ENCODE results near the gene CPLX1. TPM values are rescaled to one million over a fixed set of nuclear protein-coding genes. Genes with fewer than 3 reads are reported as not detected.

CPLX1 gene
- total RNA-seq, 1 experiment from 2014 or later: 3.1 TPM

DNA sequence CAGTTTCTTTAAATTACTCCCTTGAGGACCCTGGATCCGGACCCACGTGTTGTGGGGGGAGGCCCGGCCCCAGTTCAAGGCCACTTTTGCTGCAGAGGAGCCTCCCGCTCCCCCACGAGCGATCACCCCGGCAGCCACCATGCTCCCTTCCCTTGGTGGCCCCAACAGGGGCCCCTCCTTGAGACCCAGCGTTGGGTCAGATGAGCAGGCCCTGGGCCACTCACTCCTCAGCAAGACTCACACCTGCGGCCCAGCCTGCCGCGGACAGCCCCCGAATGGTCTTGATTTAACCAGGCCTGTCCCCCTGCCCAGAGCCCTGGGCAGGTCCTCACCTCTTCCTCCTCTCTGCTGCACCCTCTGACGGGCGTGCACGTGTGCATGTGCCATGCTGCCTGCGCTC is 4.3 kb downstream of the CPLX1 start:
- no peaks in the 10 kb centered on the region for H3K36me3 ChIP-seq (ENCODE audit: insufficient read depth, low read length)
- H3K9ac ChIP-seq (ENCODE audit: low read length): no peak overlapping the region
- DNase-seq: no peak
- H3K9me2 ChIP-seq (replicated peaks; ENCODE audit: insufficient read depth, low read length): no peaks in the 10 kb centered on the region
- H3K4me1 ChIP-seq (ENCODE audit: low read length): no peaks in the 10 kb centered on the region
- no peak overlapping the region for H2AFZ ChIP-seq (ENCODE audit: low read length)
- no peak overlapping the region for H3K4me3 ChIP-seq (ENCODE audit: low read length)
- no peak overlapping the region for H3K4me2 ChIP-seq (ENCODE audit: low read depth, low read length, poor library complexity, severe bottlenecking)
- H3K9me3 ChIP-seq (ENCODE audit: low read length): no peaks in the 10 kb centered on the region
- no peaks in the 10 kb centered on the region for H3K27me3 ChIP-seq (ENCODE audit: low read length)
- H4K20me1 ChIP-seq (ENCODE audit: insufficient read depth, low read depth, low read length): no peaks in the 10 kb centered on the region
- no peak overlapping the region for H3K27ac ChIP-seq (ENCODE audit: low read length)
- H3K79me2 ChIP-seq (ENCODE audit: low read length): no peaks in the 10 kb centered on the region

GRCh38 chr4:821181-821591 is 4.7 kb downstream of the CPLX1 start:
- H3K9ac ChIP-seq (ENCODE audit: low read length): no peak overlapping the region
- no peak for DNase-seq
- H3K79me2 ChIP-seq (ENCODE audit: low read length): no peaks in the 10 kb centered on the region
- no peak overlapping the region for H3K27ac ChIP-seq (ENCODE audit: low read length)
- no peaks in the 10 kb centered on the region for H3K9me2 ChIP-seq (replicated peaks; ENCODE audit: insufficient read depth, low read length)
- H3K4me2 ChIP-seq (ENCODE audit: low read depth, low read length, poor library complexity, severe bottlenecking): no peak overlapping the region
- H3K4me1 ChIP-seq (ENCODE audit: low read length): no peaks in the 10 kb centered on the region
- no peak overlapping the region for H3K4me3 ChIP-seq (ENCODE audit: low read length)
- H4K20me1 ChIP-seq (ENCODE audit: insufficient read depth, low read depth, low read length): no peaks in the 10 kb centered on the region
- no peaks in the 10 kb centered on the region for H3K27me3 ChIP-seq (ENCODE audit: low read length)
- H3K9me3 ChIP-seq (ENCODE audit: low read length): no peaks in the 10 kb centered on the region
- no peaks in the 10 kb centered on the region for H3K36me3 ChIP-seq (ENCODE audit: insufficient read depth, low read length)
- no peak overlapping the region for H2AFZ ChIP-seq (ENCODE audit: low read length)

GRCh38 chr4:820230-821172 is 5.4 kb downstream of the CPLX1 start:
- no peaks in the 10 kb centered on the region for H4K20me1 ChIP-seq (ENCODE audit: insufficient read depth, low read depth, low read length)
- no peak for DNase-seq
- H3K4me1 ChIP-seq (ENCODE audit: low read length): peaks cover 4% of the 10 kb centered on the region
- no peak overlapping the region for H3K27ac ChIP-seq (ENCODE audit: low read length)
- no peaks in the 10 kb centered on the region for H3K79me2 ChIP-seq (ENCODE audit: low read length)
- H3K4me3 ChIP-seq (ENCODE audit: low read length): no peak overlapping the region
- no peaks in the 10 kb centered on the region for H3K9me3 ChIP-seq (ENCODE audit: low read length)
- H2AFZ ChIP-seq (ENCODE audit: low read length): no peak overlapping the region
- no peak overlapping the region for H3K4me2 ChIP-seq (ENCODE audit: low read depth, low read length, poor library complexity, severe bottlenecking)
- H3K9me2 ChIP-seq (replicated peaks; ENCODE audit: insufficient read depth, low read length): no peaks in the 10 kb centered on the region
- H3K9ac ChIP-seq (ENCODE audit: low read length): no peak overlapping the region
- no peaks in the 10 kb centered on the region for H3K27me3 ChIP-seq (ENCODE audit: low read length)
- no peaks in the 10 kb centered on the region for H3K36me3 ChIP-seq (ENCODE audit: insufficient read depth, low read length)

DNA sequence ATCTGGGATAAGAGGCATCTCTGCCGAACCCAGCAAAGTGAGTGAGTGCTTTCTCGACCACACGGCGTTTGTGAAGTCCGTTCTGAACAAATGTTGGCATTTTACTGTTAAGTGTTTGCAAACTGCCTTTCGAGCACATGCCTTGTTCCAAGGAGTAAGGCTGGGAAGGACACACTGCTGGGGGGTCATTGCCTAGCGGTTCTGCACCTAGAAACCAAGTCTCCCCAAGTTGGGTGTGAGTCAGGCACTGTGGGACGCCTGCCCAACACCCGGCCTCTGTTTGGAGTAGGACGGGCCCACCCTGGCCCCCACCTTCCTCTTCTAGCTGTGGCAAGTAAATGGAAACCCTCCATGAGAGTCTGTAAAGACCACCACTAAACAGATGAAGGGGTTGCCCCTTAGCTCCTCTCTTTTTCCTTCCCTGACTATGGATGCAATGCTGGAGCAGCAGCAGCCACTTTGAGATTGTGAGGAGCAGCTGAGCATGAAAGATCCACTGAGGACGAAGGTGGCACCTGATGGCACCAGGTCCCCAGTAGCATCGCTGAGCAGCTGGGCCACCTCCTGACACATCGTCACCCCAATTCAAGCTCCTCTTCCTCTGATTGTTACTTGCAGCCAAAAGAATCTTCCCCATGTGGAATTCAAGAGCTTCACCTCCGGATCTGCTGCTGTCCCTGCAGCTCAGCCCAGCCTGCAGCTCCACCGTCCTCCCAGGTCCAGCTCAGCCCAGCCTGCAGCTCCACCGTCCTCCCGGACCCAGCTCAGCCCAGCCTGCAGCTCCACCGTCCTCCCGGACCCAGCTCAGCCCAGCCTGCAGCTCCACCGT is 6.3 kb downstream of the CPLX1 start:
- Histone ChIP-seq H3K4me2 (ENCODE audit: low read depth, low read length, poor library complexity, severe bottlenecking) (no peak overlapping the region), H3K4me1 (ENCODE audit: low read length) (peaks cover 6% of the 10 kb centered on the region), H3K36me3 (ENCODE audit: insufficient read depth, low read length) (no peaks in the 10 kb centered on the region), H3K9me3 (ENCODE audit: low read length) (no peaks in the 10 kb centered on the region), H3K27me3 (ENCODE audit: low read length) (no peaks in the 10 kb centered on the region), H3K27ac (ENCODE audit: low read length) (no peak overlapping the region), H3K9ac (ENCODE audit: low read length) (no peak overlapping the region), H3K79me2 (ENCODE audit: low read length) (no peaks in the 10 kb centered on the region), H3K9me2 (replicated peaks; ENCODE audit: insufficient read depth, low read length) (no peaks in the 10 kb centered on the region), H2AFZ (ENCODE audit: low read length) (no peak overlapping the region), H4K20me1 (ENCODE audit: insufficient read depth, low read depth, low read length) (no peaks in the 10 kb centered on the region), H3K4me3 (ENCODE audit: low read length) (no peak overlapping the region)
- no peak for DNase-seq

DNA sequence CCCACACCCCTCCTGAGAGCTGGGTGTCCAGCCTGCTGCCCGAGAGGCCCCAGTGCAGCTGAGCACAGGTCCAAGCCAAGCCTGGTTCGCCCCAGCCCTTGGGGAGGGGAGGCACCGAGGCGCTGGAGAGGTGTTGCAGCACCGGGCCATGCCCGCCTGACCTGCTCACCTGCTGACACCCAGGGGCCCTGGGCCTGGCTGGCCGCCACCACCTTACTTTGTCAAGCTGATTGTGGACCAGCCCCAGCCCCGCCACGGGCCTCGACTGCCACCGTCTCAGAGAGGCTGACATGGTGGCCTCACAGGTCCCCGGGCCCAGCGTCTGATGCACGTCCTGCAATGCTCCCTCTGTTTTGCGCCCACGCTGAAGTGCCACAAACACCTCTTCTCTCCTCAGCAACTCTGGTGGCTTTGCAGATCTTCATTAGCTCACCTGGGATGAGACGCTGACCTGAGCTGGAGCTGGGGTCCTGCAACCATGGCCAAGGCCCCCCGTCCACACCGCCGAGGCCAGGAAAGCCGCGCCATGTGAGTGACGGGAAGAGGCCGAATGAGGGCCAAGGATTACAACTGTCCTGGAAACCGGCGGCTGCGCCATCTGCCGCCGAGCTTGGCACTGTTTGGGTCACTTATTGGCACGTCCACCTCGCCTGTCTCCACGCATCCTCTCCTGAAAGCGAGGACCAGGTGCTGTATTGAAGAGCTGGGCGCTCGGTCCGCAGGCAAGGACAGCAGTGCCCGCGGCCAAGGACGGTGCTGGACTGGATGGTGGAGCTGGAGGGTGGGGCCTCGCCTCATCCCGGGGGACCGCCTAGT is 7.6 kb downstream of the CPLX1 start:
- Histone ChIP-seq H3K36me3 (ENCODE audit: insufficient read depth, low read length) (no peaks in the 10 kb centered on the region), H3K9me3 (ENCODE audit: low read length) (no peaks in the 10 kb centered on the region)

GRCh38 chr4:815464-816146 is 10.3 kb downstream of the CPLX1 start:
- no peak overlapping the region for H3K9ac ChIP-seq (ENCODE audit: low read length)
- H3K9me3 ChIP-seq (ENCODE audit: low read length): no peaks in the 10 kb centered on the region
- no peaks in the 10 kb centered on the region for H3K9me2 ChIP-seq (replicated peaks; ENCODE audit: insufficient read depth, low read length)
- H3K79me2 ChIP-seq (ENCODE audit: low read length): no peaks in the 10 kb centered on the region
- DNase-seq: no peak
- H2AFZ ChIP-seq (ENCODE audit: low read length): 0 out of 2 replicates have a peak overlapping the region, but pooled peaks have one; percentile 50
- no peak overlapping the region for H3K27ac ChIP-seq (ENCODE audit: low read length)
- H3K36me3 ChIP-seq (ENCODE audit: insufficient read depth, low read length): no peaks in the 10 kb centered on the region
- H3K4me2 ChIP-seq (ENCODE audit: low read depth, low read length, poor library complexity, severe bottlenecking): no peak overlapping the region
- H3K27me3 ChIP-seq (ENCODE audit: low read length): no peaks in the 10 kb centered on the region
- H3K4me1 ChIP-seq (ENCODE audit: low read length): peaks cover 6% of the 10 kb centered on the region
- no peak overlapping the region for H3K4me3 ChIP-seq (ENCODE audit: low read length)
- no peaks in the 10 kb centered on the region for H4K20me1 ChIP-seq (ENCODE audit: insufficient read depth, low read depth, low read length)

More for the DNA sequence above, 7.6 kb downstream of the CPLX1 start:
- Histone ChIP-seq H3K4me3 (ENCODE audit: low read length) (no peak overlapping the region), H3K4me1 (ENCODE audit: low read length) (peaks cover 6% of the 10 kb centered on the region), H4K20me1 (ENCODE audit: insufficient read depth, low read depth, low read length) (no peaks in the 10 kb centered on the region), H3K27me3 (ENCODE audit: low read length) (no peaks in the 10 kb centered on the region), H2AFZ (ENCODE audit: low read length) (no peak overlapping the region), H3K9me2 (replicated peaks; ENCODE audit: insufficient read depth, low read length) (no peaks in the 10 kb centered on the region), H3K79me2 (ENCODE audit: low read length) (no peaks in the 10 kb centered on the region), H3K27ac (ENCODE audit: low read length) (no peak overlapping the region), H3K9ac (ENCODE audit: low read length) (no peak overlapping the region), H3K4me2 (ENCODE audit: low read depth, low read length, poor library complexity, severe bottlenecking) (no peak overlapping the region)
- no peak for DNase-seq

DNA sequence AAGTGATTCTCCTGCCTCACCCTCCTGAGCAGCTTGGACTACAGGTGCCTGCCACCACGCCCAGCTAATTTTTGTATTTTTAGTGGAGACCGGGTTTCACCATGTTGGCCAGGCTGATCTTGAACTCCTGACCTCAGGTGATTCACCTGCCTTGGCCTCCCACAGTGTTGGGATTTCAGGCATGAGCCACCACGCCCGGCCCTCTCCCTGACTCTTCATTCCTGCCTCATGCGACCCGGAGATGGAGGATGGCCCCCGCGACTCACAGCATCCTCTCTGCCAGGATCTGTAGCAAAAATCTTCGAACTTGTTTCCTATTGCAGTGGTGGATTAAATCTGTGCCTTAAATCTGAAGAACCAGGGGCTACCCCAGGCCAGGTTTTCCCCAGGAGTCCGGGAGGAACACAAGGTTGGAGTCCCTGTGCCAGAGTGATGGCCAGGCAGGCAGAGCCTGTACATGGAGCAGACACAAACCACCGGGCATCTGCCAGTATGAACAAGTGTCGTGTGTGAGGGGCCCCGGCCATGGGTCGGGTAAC is 11.5 kb downstream of the CPLX1 start:
- Histone ChIP-seq H3K9me2 (replicated peaks; ENCODE audit: insufficient read depth, low read length) (no peaks in the 10 kb centered on the region), H3K4me2 (ENCODE audit: low read depth, low read length, poor library complexity, severe bottlenecking) (no peak overlapping the region), H4K20me1 (ENCODE audit: insufficient read depth, low read depth, low read length) (no peaks in the 10 kb centered on the region), H3K27ac (ENCODE audit: low read length) (no peak overlapping the region), H3K27me3 (ENCODE audit: low read length) (no peaks in the 10 kb centered on the region), H3K9me3 (ENCODE audit: low read length) (no peaks in the 10 kb centered on the region), H3K79me2 (ENCODE audit: low read length) (no peaks in the 10 kb centered on the region), H3K9ac (ENCODE audit: low read length) (no peak overlapping the region), H3K36me3 (ENCODE audit: insufficient read depth, low read length) (no peaks in the 10 kb centered on the region), H2AFZ (ENCODE audit: low read length) (no peak overlapping the region), H3K4me3 (ENCODE audit: low read length) (no peak overlapping the region), H3K4me1 (ENCODE audit: low read length) (peaks cover 6% of the 10 kb centered on the region)
- DNase-seq: no peak
